Stimulated activated naive CD8-positive, alpha-beta T cell treated with anti-CD3 and anti-CD28 coated beads, Interleukin-15, Interleukin-2, amounts not matched to agents 100 U/mL and 50 U/mL, for 24 hours (primary cell): Measurements from ENCODE around the gene CTCFL.

Experiments
- ATAC-seq: fragments of 150-1000 bp; cut with Tn5 transposase; one replicate; pipeline ENCODE4 v1.10.0; 2021
- DNase-seq: peaks from one replicate; pipeline ENCODE4 v3.0.0; 2021

CTCFL gene

DNA sequence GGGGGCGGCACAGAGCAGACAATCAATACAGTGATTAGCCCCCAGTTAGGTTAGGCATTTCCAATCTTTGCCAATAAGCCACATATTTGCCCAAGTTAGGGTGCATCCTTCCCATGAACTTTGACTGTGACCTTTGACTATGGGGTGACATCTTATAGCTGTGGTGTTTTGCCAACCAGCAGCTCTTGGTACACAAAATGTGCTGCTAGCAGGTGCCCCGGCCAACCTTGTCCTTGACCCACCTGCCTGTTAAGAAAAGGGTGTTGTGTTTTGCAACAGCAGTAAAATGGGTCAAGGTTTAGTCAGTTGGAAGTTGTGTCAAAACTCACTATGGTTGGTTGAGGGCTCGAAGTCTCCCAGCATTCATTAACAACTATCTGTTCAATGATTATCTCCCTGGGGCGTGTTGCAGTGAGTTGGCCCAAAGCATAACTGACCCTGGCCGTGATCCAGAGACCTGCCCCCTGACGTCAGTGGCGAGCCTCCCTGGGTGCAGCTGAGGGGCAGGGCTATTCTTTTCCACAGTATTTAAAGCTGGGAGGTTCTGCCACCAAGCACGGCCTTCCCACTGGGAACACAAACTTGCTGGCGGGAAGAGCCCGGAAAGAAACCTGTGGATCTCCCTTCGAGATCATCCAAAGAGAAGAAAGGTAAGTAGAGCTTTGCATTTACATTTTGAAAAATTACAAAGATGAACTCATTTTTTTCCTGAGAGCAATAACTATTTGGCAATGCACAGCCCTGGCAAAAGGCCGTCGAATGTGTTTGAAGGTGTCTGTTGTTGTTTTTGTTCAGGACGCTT, 35.8 kb upstream of the CTCFL start, which contains the start of gene PCK1:
Gene PCK1, plus strand, starts transcription at position 557 of the 802 bp plus-strand sequence. CDS start 302 bp downstream, outside the sequence.
- ATAC-seq (no peak), DNase-seq (no peak)

DNA sequence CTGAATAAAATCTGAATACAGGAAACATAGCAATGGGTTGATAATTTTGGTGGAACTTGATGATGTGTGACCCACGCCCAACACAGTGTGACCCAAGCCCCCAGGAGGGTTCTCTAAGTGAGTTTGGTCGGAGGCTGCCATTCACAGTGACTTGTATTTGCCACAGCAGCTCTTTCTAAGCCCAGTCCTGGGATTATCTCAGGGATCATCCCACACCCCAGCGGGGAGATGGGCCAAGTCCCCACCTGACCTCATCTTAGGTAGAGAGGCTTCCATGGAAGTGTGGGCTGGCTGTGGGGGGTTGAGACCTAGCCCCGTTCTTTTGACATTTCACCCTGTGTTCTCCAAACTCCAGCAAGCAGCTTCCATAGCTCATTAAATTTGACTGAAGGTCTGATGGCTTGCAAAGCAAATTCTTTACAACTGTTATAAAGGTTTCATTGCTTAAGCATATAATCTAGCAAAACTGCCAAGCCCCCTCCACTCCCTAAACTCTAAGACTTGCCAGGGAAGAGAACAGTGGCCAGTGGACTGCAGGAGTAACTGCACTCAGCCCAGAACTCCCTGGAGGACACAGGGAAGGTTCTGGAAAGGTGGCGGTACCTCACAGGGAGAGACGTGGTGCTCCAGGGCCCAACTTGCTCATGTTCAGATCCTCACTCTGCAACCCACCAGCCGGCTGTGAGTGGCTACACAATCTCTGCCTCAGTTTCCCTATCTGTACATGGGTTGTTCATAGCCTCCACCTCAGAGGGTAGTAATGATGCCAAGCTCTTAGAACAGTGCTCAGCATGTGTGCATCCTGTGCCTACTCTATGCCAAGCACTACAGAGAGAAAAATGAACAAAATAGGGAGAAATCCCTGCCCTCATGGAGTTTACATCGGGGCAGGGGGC, 35.0 kb upstream of the CTCFL start:
- DNase-seq (no peak), ATAC-seq (no peak)

DNA sequence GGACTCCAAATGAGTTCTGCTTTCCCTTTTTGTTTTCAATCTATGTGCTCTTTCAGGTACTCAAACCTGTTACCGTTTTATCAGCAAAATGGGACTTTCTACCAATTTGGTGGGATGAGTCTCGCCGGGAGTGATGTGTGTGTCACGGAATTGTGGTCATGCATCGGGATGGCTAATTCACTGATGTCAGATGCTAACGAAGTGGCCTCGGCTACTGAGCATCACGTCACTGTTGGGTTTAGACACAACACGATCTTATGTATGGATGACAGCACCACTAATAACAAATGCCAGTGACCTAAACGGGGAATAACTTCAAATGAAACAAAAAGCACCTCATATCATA, 34.3 kb upstream of the CTCFL start:
- DNase-seq, result no peak
- ATAC-seq, result no peak

DNA sequence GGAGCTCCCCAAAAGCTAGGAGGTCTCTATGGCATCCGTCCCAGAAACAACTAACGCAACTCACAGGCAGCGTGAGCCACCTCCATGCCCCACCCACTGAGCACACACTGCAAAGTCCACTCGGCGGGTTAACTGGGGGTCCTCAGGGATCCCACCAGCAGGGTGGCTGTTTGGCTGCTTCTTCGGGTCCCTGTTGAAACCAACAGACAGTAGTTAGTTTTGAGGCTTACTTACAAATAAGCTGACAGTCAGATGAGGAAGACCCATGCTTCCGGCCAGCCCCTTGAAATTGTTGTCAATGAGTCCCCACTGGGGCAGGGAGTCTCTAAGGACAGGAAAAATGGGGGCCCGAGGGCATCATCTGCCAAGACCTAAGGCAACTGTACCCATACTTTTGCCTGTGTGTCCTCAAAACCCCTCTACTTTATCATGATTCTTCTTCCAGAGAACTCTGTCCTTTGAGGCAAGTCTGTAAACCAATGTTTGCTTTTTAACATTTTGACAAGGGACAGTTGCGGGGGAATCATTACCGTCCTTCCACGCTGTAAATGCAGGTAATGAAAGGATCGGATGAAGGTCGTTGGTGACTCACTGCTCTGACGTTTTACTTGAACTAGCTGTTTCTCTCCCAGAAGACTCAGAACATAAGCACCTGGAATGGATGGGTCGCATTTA, 33.8 kb upstream of the CTCFL start:
- DNase-seq, result no peak
- no peak for ATAC-seq

DNA sequence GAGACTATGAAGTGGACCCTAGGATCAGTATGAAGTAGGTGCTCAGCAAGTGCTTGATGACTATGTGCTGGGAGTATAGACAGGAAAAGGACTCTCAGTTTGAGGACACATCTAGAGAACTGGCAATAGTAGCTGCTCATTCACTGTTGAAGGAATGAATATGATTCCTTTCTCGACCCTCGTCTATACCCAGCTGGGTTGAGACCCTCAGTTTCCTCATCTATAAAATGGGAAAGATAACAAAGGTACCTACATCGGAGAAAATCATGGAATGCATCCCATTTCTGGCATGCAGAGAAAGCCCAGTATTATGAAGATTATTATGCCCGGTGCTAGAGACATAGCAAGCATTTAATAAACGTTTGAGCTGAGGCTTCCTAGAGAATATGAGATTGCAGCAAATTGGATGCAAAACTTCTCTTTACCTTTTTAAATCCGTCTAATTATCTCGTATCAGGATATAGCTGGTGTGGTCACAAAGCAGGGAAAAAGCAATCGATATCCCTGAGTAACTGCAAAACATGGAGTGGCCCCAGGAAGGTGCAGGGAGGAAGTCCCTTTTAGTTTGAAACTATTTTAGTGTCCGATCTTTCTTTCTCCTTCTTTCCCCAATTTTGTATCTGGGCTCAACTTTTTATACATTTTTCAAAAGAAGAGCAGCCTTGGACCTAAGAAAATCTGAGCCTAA, 33.1 kb upstream of the CTCFL start:
- DNase-seq, result no peak
- no peak for ATAC-seq

DNA sequence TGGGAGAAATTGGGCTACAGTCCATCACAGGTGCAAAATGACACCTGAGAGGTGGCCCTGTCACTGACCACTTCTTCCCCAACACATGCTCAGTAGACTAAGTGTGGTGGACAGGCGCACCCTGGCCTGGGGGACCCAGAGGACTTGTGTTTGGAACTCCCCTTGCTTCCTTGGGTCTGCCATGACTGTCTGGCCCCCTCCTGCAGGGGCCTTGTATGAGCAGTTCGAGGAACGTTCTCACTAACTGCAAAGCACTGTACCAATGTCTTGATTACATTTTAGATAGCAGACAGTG, 32.0 kb upstream of the CTCFL start:
- ATAC-seq, result no peak
- no peak for DNase-seq

DNA sequence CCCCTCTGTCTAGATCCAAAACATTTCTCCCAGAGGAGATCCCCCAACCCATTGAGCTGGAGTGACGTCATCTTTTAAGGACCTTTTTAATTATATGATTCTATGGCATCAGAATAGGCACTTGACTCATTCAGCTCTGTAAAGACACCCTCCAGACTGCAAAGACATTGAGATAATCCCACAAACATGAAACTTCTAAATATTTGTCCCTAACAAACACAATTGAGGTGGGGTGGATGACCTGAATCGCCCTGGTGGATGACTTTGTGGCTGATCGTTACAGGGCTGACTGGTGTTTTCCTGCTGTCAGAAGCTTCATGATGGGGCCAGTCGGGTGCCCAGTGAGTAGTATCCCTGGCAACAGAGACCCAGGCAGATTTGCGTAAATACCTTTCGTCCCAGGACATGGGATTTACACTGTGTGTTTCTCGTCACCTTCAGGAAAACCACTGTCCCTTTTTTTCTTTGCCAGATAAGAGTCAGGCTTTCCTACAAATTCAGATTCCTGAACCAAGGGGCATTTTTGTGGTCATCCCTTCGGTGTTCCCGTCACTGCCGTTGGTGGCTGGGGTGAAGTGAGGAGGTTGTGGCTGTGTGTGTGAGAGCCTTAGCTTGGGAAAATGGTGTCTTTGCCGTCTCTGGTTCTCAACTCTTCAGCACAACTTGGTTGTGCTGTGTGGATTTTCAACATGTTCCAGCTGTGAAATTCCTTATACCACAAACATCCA, 30.7 kb upstream of the CTCFL start:
- DNase-seq, result no peak
- ATAC-seq, result no peak

DNA sequence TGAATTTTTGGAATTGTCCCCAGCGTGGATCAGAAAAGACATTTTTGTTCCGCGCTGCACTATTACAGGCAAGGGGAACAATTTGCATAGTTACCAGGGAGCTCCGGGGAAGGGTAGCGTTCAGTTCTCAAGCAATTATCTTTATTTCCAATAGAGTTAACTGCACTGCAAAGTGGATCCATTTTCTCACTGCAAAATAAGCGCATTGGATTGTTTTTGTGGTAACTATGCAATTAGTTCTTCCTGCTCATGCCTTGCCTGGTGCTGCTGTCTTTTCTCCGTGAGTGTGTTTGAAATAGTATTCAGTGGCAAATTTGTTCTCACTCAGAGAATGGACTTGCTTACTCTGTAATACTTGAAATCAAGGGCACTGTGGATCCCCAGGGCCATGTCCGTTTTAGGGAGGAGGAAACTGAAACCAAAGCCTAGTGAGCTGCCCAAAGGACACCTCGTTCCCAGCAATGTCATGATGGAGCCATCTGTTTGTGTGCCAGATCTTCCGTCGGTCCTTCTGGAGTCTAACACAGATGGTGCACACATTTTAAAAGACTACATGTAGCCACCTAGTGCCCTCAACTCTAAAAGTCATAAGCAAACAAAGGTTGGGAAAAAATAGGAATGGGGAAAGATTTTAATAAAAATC, 28.6 kb upstream of the CTCFL start:
- DNase-seq, result no peak
- no peak for ATAC-seq

DNA sequence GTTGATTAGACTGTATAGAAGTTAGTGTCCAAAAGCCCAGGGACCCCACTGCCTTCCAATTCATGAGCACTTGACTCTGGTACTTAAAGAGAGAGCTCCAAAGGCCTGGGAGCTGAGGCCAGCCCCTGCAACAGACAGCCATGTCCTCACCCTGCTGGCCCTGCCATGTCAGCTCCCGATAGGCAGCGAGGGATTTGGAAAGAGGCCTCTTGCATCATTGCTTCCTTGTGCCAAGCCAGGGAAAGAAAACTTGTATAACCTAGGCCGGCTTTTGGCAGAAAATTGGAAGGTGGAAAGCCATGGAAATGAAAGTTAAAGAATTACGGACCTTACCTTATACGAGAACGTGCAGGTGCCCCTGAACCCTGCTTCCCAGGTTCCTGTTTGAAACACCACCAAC, 27.5 kb upstream of the CTCFL start:
- DNase-seq (no peak), ATAC-seq (no peak)

DNA sequence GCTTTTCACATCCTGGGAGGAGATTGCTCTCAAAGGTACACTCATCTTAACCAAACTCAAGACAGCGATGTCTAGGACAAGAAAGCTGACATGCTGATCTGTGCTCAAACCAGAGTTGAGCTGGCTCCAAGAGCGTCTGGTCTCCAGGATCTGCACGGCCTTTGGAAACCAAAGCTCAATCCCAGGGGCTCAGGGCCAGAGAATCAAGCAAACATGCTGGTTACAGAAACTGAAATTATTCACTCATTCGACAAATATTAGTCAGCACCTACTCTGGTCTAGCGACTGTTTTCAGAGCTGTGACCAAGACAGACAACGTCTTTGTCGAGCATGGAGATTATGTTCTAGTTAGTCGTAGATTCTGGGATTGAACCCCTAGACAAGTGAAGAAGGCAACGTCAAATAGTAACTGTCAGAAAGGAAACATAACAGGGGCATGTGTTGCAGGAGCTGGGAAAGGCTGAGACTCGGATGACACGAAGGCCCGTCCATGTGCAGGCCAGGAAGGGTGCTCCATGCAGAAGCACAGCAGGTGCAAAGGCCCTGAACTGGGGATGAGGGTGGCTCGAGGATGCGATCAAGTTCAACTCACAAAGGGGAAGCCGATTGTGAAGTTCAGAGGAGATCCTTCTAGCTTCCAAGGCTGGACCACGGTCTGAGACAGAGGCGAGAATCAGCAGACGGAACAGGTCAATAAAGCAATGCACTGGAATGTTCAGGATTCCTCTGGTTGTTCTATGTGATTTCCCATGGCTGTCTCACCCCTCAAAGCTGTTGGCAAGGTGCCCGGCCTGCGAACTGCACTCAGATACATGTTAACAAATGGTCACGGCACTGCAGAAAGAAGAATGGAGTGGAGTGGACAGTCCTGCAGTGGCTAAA, 23.5 kb upstream of the CTCFL start:
- no peak for DNase-seq
- no peak for ATAC-seq

DNA sequence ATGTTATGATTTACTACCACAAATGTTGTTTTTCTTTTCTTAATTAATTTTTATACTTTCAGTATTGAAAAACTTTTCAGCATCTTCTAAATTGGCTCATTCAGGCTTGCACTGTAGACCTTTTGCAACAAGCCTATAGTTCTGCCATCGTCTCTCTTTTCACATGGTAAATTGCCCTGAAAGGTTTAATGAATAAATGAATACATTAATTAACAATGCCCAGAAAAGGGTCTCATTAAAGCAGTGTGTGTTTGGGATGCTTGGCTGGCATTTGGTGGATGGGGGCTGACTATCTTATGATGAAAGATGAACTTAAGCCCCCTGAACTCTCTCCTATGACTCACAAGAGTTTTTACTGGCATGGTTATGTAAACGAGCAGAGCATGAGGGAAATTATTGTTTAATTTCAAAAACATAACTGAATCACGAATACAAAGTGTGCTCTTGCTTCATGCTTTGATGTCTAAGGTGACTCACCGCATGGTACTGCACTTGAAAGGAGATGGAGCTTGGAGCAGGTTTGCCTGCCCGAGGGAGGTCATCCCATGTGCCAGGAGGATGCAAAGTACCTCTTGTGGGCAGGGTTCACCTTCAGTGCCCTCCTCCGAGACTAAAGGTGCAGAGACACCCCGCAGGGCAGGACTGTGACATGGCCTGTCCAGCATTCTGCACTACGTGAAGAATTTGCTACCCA, 22.2 kb upstream of the CTCFL start:
- ATAC-seq (no peak), DNase-seq (no peak)

DNA sequence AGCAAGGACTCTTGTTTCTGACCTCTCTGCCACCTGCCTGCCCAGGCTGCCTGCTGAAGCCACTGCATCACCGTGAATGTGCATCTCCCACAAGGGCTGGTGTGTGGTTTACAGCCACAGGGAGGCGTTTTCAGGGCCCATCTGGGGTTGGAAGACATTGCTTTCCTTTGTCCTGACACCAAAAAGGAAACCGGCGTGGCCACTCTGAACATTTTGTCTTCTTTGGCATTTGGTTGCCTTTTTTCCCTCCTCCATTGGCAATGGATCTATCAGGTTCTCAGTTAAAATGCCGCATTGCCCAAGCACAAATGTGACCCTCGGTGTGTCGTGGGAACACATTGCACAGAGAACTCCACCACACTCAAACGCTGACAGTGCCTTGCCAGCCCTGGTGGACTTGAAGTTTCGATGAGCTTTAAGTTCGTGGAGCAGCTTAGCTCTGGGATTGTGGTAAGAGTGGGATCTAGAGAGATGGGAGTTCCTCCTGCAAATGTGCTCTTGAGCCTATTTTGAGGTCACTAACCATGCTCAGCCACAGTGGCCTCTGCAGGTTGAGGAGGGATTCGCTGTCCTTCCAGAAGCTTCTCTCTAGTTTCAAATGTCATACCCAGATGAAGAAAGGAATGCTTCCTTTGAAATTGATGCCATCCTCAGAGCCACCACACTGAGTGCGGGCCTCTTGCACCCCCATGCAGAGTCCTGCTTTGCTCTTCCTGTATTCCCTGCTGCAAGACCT, 21.2 kb upstream of the CTCFL start:
- ATAC-seq (no peak), DNase-seq (no peak)

DNA sequence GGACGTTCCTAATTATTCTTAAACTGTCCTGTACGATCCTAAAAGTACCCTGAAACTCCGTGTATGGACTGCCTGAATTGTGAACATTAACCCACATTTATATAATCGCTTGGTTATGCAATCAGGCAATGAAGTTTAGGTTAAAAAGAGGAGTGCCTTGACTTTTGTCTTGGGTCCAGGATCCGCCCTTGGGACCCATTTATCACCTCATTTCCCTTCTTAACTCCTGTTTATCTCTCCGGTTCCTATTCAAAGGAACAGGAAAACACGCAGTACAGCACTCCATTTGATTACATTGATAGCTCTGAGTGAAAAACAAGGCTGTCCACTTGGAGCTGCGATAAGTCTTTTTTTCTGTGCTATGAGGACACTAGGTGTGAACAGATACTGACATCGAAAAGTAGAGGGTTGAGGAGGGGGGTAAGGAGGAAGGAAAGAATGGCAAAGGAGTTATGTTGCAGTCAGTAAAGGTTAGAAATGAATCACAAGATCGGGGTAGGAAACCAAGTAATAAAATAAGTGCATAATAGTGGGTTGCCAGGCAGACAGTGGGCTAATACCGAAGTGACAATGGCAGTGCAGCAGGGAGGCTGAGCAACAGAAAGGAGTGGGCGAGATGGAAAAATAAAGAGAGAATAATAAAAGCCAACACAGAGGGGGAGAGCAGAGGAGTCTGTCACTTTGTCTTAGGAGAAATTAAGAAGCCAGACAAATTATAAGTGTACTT, 20.1 kb upstream of the CTCFL start:
- peak; percentile 83 for ATAC-seq
- peak; percentile 13 for DNase-seq

DNA sequence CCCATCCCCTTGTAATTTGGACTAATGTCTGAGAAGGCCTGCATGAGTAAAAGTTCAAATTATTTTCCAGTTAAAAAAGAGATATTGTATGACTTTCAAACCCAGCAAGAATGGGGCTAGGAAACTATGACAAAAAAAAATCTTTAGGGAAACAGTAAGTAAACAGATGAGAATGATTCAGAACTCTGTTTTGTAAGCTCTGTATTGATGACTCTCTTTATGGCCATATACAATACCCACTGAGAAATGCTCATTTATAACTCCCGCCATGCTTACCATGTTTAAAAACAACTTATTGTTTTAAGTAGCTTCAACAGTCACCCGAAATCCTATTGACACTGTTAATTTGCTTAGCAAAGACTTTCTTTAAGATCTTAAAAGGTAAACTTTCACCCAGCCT, 18.8 kb upstream of the CTCFL start:
- no peak for DNase-seq
- ATAC-seq, result no peak

DNA sequence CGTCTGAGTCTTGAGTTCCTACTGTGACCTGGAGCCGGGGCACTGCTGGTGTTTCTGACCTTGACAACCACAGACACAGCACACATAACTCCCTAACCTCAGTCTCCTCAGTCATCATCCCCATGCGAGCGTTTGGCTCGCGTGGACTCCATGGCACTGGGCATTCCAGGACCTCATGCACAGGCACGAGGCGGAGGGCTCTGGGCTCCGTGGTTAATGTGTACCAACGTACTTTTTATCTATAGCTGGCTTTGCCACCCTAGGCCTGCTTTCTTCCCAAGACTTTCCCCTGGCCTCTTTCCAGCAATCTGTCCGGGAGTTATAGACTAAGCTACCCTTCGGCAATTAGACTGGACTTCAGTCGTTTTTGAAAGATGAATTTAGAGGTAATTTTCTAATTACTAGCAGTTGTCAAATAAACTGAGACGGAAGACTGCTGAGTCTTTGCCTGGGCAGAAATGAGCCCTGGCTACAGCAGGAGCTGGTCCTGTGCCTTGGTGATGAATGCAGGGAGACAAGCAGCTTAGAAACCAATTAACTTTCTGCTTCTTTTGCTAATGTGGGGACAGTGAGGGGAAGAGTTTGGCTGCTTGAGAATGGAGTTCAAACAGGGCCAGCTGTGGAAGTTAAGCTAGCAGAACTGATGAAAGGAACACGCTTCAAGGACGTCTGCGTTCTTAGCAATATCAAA, 16.1 kb upstream of the CTCFL start:
- DNase-seq, result no peak
- no peak for ATAC-seq

DNA sequence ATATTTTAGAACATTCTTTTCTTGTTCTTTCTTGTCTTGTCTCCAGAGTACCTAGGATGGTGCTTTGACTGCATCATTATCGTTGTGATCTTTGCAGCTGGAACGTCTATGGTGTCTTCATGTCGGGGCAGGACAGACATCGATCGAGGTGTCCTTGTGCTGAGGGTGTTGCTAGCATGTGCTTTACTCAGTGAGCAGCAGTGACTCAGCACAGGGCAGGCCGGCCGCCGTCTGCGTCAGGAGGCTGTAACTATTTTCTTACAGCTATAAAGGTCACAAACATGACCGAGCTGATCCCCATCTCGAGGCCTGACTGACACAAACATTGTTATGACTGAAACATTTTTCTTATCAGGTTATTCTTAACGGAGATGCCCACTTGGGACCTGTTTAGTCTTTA, 14.9 kb upstream of the CTCFL start:
- no peak for DNase-seq
- no peak for ATAC-seq

DNA sequence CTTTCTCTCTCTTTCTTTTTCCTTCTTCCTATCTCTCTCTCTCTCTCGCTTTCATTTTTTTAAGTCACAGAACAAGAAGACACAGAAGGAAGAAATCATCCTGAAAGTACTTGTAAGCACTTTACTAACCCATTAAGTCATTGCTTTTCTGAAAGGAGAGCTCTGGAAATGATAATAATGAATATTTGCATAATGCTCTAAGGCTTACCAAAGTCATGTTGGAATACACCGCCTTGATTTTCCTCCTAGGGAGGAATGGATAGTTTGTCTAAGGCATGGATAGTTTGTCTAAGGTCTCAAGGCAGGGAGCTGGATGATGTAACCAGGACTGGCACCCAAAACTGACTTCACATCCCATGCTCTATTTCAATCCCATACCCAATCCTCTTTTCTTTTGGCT, 12.9 kb upstream of the CTCFL start:
- no peak for ATAC-seq
- no peak for DNase-seq
